NAMALWA (cell line): ENCODE measurements around the gene LAMTOR4.

Experiments used
- DNase-seq: peaks from one replicate; pipeline ENCODE4 v3.0.0-alpha.2; 2015; ENCODE audit warnings: low spot score

Gene LAMTOR4

DNA sequence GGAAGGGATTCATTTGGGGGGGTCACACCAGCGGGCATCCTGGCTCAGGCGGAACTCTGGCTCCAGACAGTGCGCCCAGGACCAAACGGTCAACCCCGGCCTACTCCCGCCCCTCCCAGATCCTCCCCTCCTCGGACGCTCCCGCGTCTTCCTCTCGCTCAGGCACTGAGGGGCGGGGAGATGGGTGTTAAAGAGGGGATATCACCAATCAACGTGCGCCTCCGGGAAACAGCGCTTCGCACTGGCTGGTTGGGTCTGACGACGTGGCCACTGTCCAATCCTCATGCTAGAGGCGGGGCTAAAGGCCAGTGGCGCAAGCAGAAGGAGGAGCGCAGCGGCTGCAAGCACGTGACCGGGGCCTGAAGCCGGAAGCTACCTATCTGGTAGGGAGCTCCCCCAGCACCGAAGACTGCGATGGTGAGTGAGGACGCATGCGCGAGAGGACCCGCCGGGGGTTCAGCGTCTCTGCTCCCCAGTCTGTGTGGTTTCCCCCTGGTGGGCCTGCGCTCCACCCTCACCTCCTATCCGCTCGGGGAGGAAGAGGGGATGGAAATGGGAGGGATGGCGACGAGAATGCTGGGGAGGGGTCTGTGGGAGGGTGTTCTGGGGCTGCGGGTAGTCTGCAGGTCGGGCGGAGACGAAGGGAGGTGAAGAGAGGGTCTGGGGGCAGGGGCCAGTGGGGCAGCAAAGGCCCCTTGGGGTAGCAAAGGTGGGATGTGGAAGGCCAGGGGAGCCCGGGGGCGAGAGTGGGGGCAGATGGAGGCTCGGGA is at the start of gene LAMTOR4:
Gene LAMTOR4, plus strand, starts transcription at position 360 of the 770 bp plus-strand sequence. Its CDS starts 55 bp downstream, at position 415.
- peak; percentile 100 for DNase-seq

- DNase-seq, result no peak
Observed at GRCh38 chr7:100099452-100099851, 49.3 kb upstream of the LAMTOR4 start.

DNA sequence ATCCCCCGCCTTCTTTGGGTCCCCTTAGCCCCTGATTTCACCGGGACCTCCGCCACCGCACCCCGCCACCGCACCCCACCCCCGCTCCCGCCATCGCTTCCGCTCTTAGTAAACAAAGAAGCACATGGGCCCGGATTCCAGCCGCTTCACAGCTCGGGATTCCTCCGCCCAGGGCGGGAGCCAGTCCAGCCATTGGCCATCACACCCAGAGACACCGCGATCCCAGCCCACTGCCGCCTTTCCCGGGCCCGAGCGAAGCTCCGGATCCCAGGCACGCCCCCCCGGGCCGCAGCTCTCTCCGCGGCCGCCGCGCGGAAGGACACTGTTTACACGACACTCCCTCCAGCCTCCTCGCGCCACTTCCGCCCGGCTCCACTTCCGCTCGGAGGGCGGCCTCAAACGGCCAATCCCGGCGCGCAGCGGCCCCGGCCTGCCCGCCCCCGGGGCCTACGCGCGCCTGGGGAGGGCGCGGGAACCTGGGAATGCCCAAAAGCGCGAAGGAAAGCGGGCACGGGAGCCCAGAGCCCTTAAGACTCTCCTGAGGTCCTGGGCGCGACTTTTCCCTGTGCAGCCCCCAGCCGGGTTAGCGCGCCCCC is 48.2 kb upstream of the LAMTOR4 start:
- DNase-seq, result peak; percentile 96

GRCh38 chr7:100101016-100101862 is 47.5 kb upstream of the LAMTOR4 start, which contains the start of the genes AP4M1 and MCM7:
Gene AP4M1, plus strand, starts transcription at chr7:100101643. Its CDS starts 72 bp downstream, at chr7:100101715.
Gene MCM7, minus strand, starts transcription at chr7:100101397. Its CDS starts 103 bp downstream, at chr7:100101294.
- peak; percentile 100 for DNase-seq

DNA sequence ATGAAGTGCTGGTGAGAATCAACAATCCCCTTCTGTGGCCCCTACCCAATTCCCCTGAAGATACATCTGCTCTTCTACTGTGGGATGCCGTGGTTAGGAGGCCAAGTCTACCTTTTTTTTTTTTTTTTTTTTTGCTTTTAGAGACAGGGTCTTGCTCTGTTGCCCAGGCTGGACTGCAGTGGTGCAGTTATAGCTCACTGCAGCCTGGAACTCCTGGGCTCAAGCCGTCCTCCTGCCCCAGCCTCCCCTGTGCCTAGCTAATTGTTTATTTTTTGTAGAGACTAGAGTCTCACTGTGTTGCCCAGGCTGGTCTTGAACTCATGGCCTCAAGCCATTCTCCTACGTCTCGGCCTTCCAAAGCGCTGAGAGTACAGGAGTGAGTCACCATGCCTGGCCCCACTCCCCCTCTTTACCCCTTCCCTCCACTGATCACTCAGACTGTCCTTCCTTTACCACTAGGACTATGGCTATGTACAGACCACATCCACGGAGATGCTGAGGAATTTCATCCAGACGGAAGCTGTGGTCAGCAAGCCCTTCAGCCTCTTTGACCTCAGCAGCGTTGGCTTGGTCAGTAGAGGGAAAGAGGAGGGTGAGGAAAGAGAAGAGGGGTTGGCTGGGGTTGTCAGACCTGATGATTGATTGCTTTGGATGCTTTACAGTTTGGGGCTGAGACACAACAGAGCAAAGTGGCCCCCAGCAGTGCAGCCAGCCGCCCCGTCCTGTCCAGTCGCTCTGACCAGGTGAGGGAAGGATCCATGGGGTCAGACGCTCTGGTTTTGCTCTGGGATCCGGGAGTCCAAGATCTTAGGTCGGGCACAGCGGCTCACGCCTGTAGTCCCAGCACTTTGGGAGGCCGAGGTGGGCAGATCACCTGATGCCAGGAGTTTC is 45.5 kb upstream of the LAMTOR4 start:
- no peak for DNase-seq

DNA sequence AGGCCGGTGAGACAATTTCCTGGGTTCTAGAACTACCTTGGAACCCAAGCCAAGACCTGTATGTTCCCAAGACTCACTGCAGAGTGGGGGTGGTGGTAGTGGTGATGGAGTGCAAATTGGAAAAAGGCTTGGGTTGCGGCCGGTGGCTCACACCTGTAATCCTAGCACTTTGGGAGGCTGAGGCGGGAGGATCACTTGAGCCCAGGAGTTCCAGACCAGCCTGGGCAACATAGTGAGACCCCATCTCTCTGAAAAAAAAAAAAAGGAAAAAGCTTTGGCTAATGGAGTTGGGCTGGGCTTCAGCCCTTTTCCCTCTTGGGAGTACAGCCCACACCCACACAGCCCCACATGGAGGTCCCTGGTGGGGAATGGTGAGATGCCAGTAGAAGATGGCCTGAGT is 43.2 kb upstream of the LAMTOR4 start:
- DNase-seq, result no peak

DNA sequence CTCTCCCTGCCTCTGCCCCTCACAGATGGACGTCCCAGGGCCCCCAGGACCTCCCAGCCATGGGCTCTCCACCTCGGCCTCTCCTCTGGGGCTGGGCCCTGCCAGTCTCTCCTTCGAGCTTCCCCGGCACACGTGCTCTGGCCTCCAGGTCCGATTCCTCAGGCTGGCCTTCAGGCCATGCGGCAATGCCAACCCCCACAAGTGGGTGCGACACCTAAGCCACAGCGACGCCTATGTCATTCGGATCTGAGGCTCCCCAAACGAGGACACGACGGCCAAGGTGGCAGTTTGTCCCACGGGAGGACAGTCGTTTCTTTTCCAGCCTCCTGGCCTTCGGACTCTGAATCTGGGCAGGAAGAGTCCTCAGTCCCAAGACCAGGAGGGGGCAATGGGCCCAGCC is 42.1 kb upstream of the LAMTOR4 start:
- DNase-seq, result no peak

GRCh38 chr7:100107125-100107737 is 41.5 kb upstream of the LAMTOR4 start:
- no peak for DNase-seq

GRCh38 chr7:100107890-100108289 is 40.8 kb upstream of the LAMTOR4 start:
- no peak for DNase-seq

DNA sequence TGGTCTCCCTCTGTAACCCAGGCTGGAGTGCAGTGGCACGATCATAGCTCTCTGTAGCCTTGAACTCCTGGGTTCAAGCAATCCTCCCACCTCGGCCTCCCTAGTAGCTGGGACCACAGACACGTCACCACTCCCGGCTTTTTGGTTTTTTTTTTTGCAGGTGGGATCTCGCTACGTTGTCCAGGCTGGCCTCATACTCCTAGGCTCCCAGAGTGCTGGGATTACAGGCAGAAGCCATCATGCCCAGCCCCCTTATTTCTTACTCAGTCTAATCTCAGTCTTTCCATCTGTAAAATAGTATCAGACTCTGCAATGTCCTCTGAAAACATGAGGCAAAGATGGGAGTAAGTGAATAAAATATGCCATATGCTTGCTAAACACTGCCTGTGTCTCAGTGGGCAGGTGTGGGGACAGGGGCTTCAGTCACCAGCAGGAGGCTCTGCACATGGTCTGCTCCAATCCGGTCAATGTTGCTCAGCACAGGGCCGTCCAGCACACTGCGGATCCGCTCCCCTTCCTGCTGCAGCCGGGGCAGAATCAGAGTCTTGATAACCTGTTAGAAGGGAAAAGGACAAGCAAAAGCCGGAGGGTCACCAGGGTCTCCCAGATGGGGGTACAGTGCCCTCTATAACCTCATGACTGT is 39.1 kb upstream of the LAMTOR4 start:
- no peak for DNase-seq

DNA sequence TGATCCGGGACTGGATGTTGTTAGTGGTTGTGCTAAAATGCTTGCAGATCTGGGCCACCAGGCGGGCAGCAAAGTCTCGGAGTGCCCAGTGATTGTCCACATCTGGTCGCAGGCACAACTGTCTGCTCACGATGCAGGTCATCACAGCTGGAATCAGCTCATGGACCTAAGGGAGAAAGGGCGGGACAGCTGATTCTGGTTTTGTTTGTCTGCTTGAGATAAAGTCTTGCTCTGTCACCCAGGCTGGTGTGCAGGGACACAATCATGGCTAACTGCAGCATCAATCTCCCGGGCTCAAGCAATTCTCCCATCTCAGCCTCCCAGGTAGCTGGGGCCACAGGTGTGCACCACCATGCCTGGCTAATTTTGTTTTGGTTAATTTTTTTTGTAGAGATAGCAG is 37.6 kb upstream of the LAMTOR4 start:
- DNase-seq, result no peak

DNA sequence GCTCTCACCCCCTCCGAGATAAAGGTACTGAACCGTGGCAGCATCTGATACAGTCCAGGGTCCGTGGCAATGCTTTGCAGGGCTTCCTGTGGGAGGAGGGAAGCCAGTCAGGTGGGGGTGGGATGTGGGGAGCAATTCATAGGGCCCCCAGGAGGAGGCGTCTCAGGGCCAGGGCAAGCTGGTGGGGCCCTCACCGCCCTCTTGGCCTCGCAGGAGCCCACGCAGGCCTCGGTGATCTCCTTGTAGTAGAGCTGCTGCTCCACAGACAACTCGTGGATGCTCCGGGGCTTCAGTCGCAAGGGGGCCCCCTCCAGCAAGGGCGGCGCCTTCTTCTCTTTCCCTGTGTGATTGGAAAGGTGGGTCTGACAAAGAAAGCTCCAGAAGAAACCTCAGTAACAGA is 36.8 kb upstream of the LAMTOR4 start:
- no peak for DNase-seq

GRCh38 chr7:100115026-100115425 is 33.7 kb upstream of the LAMTOR4 start:
- no peak for DNase-seq

DNA sequence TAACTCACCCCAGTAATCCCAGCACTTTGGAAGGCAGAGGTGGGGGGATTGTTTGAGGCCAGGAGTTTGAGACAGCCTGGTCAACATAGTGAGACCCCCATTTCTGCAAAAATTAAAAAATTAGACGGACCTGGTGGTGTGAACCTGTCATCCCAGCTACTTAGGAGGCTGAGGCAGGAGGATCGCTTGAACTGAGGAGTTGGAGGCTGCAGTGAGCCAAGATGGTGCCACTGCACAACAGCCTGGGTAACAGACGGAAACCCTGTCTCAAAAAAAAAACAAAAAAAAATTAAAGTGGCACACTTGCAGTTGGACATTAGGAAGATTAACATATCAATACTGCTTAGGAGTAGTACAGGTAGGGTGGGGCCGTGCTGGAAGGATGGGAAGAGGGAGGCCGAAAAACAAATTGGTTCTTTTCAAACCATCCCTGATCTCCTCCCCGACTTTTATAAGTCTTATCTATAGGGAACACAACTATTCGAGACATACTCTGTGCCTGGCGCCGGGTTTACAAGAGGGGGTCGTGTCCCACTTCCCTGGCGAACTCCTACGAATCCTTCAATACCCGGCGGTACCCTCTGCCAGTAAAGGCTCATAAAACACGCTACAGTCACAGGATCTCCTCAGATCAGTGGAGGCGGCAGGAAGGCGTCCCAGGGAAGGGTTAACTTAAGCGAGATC is 30.2 kb upstream of the LAMTOR4 start:
- DNase-seq, result no peak

DNA sequence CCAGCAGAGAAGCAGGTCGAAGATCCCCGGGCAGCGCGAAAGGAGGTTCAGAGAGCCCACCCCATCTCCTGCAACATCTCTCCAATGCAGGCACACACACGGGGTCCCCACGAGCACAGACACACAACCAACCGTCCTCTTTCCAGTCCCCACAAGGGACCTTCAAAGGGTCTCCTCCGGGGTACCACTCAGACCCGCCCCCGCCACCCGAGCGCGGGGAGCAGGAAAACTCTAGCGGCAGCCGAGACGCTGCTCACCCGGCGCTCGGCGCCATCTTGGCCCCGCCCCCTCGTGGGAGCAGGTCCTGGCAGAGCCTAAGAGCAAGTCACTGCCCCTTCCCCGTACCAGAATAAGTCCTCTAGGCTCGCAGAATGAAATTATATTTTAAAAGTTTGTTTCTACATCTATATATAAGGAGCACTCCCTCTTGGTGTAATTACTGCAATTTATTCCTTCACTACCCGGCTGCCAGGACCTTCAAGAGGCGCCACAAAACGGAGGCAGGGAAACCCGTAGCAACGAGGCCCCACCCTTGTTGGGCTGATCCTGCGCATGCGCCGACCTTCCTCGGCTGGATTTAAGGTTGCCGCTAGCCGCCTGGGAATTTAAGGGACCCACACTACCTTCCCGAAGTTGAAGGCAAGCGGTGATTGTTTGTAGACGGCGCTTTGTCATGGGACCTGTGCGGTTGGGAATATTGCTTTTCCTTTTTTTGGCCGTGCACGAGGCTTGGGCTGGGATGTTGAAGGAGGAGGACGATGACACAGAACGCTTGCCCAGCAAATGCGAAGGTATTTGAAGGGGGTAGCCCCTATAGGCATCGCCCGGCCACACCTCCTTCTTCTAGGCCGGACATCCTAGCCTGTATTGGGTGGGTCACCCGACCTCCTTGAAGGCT is 29.4 kb upstream of the LAMTOR4 start, which contains the start of the genes CNPY4 and TAF6:
Gene CNPY4, plus strand, starts transcription at position 563 of the 898 bp plus-strand sequence. Its CDS starts 111 bp downstream, at position 674.
Gene TAF6, minus strand, starts transcription at position 287 of the 898 bp plus-strand sequence. CDS start 5,149 bp downstream, outside the sequence.
- DNase-seq, result peak; percentile 98

GRCh38 chr7:100119970-100120732 is 28.6 kb upstream of the LAMTOR4 start:
- peak; percentile 92 for DNase-seq

GRCh38 chr7:100120733-100121036 is 28.0 kb upstream of the LAMTOR4 start:
- DNase-seq, result no peak

DNA sequence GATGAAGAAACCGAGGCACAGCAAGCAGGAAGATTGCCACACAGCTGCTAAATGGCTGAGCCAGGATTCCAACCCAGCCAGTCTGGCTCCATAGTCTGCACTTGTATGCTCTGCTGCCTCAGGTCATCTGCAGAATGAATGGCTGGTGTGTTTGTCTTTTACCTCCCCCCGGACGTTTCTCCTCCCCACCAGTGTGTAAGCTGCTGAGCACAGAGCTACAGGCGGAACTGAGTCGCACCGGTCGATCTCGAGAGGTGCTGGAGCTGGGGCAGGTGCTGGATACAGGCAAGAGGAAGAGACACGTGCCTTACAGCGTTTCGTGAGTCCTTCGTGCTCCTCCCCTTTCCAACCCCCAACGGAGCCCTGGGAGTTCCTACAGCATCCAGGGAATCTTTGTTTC is 26.7 kb upstream of the LAMTOR4 start:
- peak; percentile 6 for DNase-seq
